CD4-positive, alpha-beta T cell treated with Interleukin-15 for 4 hours (primary cell): ENCODE measurements around the gene ALK.

Experiments
- DNase-seq: peaks from one replicate; pipeline ENCODE4 v3.0.0-alpha.2; 2020; ENCODE audit warnings: low spot score

ALK gene

GRCh38 chr2:29706171-29706720, 215.1 kb downstream of the ALK start:
- no peak for DNase-seq

GRCh38 chr2:29705616-29706015, 215.8 kb downstream of the ALK start:
- no peak for DNase-seq

GRCh38 chr2:29703336-29703735, 218.1 kb downstream of the ALK start:
- DNase-seq = no peak

GRCh38 chr2:29702276-29702675, 219.1 kb downstream of the ALK start:
- no peak for DNase-seq

- no peak for DNase-seq
Measured at GRCh38 chr2:29700560-29700959, 220.8 kb downstream of the ALK start.

- no peak for DNase-seq
Measured at GRCh38 chr2:29699045-29699444, 222.3 kb downstream of the ALK start.

- DNase-seq = no peak
Measured at GRCh38 chr2:29698216-29698615, 223.2 kb downstream of the ALK start.

- no peak for DNase-seq
Measured at GRCh38 chr2:29697715-29698114, 223.7 kb downstream of the ALK start.

- no peak for DNase-seq
Measured at GRCh38 chr2:29697181-29697580, 224.2 kb downstream of the ALK start.

GRCh38 chr2:29694741-29695140, 226.6 kb downstream of the ALK start:
- no peak for DNase-seq

- no peak for DNase-seq
Measured at GRCh38 chr2:29691391-29691950, 229.9 kb downstream of the ALK start.

- no peak for DNase-seq
Measured at GRCh38 chr2:29689666-29690065, 231.7 kb downstream of the ALK start.

GRCh38 chr2:29688429-29688828, 233.0 kb downstream of the ALK start:
- DNase-seq = no peak

- DNase-seq = no peak
Measured at GRCh38 chr2:29687121-29687520, 234.3 kb downstream of the ALK start.

GRCh38 chr2:29676886-29677453, 244.4 kb downstream of the ALK start:
- no peak for DNase-seq

GRCh38 chr2:29664578-29664977, 256.8 kb downstream of the ALK start:
- DNase-seq = no peak

GRCh38 chr2:29663268-29663667, 258.1 kb downstream of the ALK start:
- DNase-seq = no peak

- no peak for DNase-seq
Measured at GRCh38 chr2:29662861-29663260, 258.5 kb downstream of the ALK start.

GRCh38 chr2:29660201-29660600, 261.2 kb downstream of the ALK start:
- no peak for DNase-seq

GRCh38 chr2:29659178-29659577, 262.2 kb downstream of the ALK start:
- DNase-seq = no peak

GRCh38 chr2:29657674-29658073, 263.7 kb downstream of the ALK start:
- no peak for DNase-seq

GRCh38 chr2:29655391-29656086, 265.8 kb downstream of the ALK start:
- no peak for DNase-seq

- DNase-seq = no peak
Measured at GRCh38 chr2:29650631-29651097, 270.7 kb downstream of the ALK start.
